KMS-11 (cell line): ENCODE results near the gene SH3PXD2B.
A peak's percentile ranks its signal among the peaks of the same experiment; 100 is the strongest.
"Not testable (repeated sequence)": the region's sequence is repeated elsewhere in the genome, so short reads cannot be mapped to it uniquely, and the experiment has no call there.

ENCODE experiments used
- H2AFZ ChIP-seq: fragments of 200-600 bp; sonication (generic); 2 replicates; pipeline ENCODE4 v1.6.1; 2016; ENCODE audit warnings: antibody characterized with exemption, mixed run types, low read depth
- H3K27ac ChIP-seq: fragments of 200-600 bp; sonication (generic); 2 replicates; pipeline ENCODE4 v1.6.1; 2016; ENCODE audit warnings: mild to moderate bottlenecking, mixed run types
- H3K27me3 ChIP-seq: fragments of 200-600 bp; sonication (generic); 2 replicates; pipeline ENCODE4 v1.6.1; 2017; ENCODE audit warnings: mild to moderate bottlenecking, low read depth, mixed run types, moderate library complexity; ENCODE audit not compliant: insufficient read depth
- H3K36me3 ChIP-seq: fragments of 200-600 bp; sonication (generic); 2 replicates; pipeline ENCODE4 v1.6.1; 2017; ENCODE audit warnings: mild to moderate bottlenecking, mixed run types; ENCODE audit not compliant: insufficient read depth
- H3K4me1 ChIP-seq: fragments of 200-600 bp; sonication (generic); 2 replicates; pipeline ENCODE4 v1.6.1; 2016; ENCODE audit warnings: mild to moderate bottlenecking, low read depth, mixed run types; ENCODE audit not compliant: poor library complexity, severe bottlenecking
- H3K4me2 ChIP-seq: fragments of 200-600 bp; sonication (generic); 2 replicates; pipeline ENCODE4 v1.7.0; 2016; ENCODE audit warnings: mild to moderate bottlenecking, mixed run types
- H3K4me3 ChIP-seq: fragments of 200-600 bp; sonication (generic); IDR thresholded peaks from 2 replicates; pipeline ENCODE4 v1.6.1; 2017; ENCODE audit warnings: low read depth, low read length, mixed read lengths; ENCODE audit not compliant: insufficient read depth
- H3K79me2 ChIP-seq: fragments of 200-600 bp; sonication (generic); 2 replicates; pipeline ENCODE4 v1.6.1; 2016; ENCODE audit warnings: low read depth, mixed run types; ENCODE audit not compliant: insufficient read depth
- H3K9ac ChIP-seq: fragments of 200-600 bp; sonication (generic); 2 replicates; pipeline ENCODE4 v1.6.1; 2016; ENCODE audit warnings: mild to moderate bottlenecking, mixed run types
- H4K20me1 ChIP-seq: fragments of 200-600 bp; sonication (generic); 2 replicates; pipeline ENCODE4 v1.6.1; 2016; ENCODE audit warnings: mild to moderate bottlenecking, mixed run types; ENCODE audit not compliant: insufficient read depth
- CTCF ChIP-seq: fragments of 200-600 bp; sonication (generic); conservative IDR thresholded peaks from 2 replicates; pipeline ENCODE4 v1.6.1; 2017; ENCODE audit warnings: low read depth, mild to moderate bottlenecking, antibody characterized with exemption, low read length, moderate library complexity, mixed read lengths

SH3PXD2B gene

GRCh38 chr5:172299916-172300439 is 154.3 kb downstream of the SH3PXD2B start:
- Histone ChIP-seq H3K27me3 (no peaks in the 10 kb centered on the region), H3K9ac (no peak overlapping the region), H2AFZ (no peak overlapping the region), H3K79me2 (no peaks in the 10 kb centered on the region), H3K4me2 (no peak overlapping the region), H3K27ac (no peak overlapping the region), H4K20me1 (no peaks in the 10 kb centered on the region), H3K4me3 (no peak overlapping the region), H3K36me3 (no peaks in the 10 kb centered on the region), H3K4me1 (no peaks in the 10 kb centered on the region)
- TF ChIP-seq CTCF = no peak

DNA sequence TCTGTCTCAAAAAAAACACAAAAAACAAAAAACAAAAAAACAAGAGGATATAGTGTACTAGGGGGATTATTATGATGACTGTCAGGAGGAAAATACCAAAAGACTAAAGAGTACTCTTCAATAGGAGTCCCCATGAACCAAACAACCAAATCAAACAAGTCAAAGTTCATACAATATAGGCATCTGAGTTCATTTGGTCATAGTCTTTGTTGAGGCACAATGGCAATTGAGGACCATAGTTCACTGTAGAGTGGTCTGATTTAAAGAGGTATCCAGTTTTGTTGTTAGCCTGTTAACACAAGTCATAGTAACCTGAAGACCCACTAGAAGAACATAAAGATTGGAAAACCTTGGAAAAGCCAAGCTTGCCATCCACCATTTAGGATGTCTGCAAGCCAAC is 159.5 kb downstream of the SH3PXD2B start:
- H2AFZ ChIP-seq = no peak overlapping the region
- H4K20me1 ChIP-seq = no peaks in the 10 kb centered on the region
- H3K36me3 ChIP-seq = no peaks in the 10 kb centered on the region
- no peak for TF ChIP-seq CTCF
- no peak overlapping the region for H3K4me2 ChIP-seq
- no peak overlapping the region for H3K4me3 ChIP-seq
- no peaks in the 10 kb centered on the region for H3K4me1 ChIP-seq
- H3K9ac ChIP-seq = no peak overlapping the region
- H3K27ac ChIP-seq = no peak overlapping the region
- H3K27me3 ChIP-seq = no peaks in the 10 kb centered on the region
- H3K79me2 ChIP-seq = no peaks in the 10 kb centered on the region

GRCh38 chr5:172293745-172294342 is 160.5 kb downstream of the SH3PXD2B start:
- Histone ChIP-seq H3K79me2 (no peaks in the 10 kb centered on the region), H3K4me3 (no peak overlapping the region), H3K4me1 (no peaks in the 10 kb centered on the region), H2AFZ (no peak overlapping the region), H3K4me2 (no peak overlapping the region), H3K27me3 (no peaks in the 10 kb centered on the region), H3K27ac (no peak overlapping the region), H3K36me3 (no peaks in the 10 kb centered on the region), H4K20me1 (no peaks in the 10 kb centered on the region), H3K9ac (no peak overlapping the region)
- no peak for TF ChIP-seq CTCF

GRCh38 chr5:172293054-172293744 is 161.1 kb downstream of the SH3PXD2B start:
- Histone ChIP-seq H3K36me3 (no peaks in the 10 kb centered on the region), H4K20me1 (no peaks in the 10 kb centered on the region), H2AFZ (no peak overlapping the region), H3K79me2 (no peaks in the 10 kb centered on the region), H3K4me2 (no peak overlapping the region), H3K4me3 (no peak overlapping the region), H3K27me3 (no peaks in the 10 kb centered on the region), H3K4me1 (no peaks in the 10 kb centered on the region), H3K9ac (no peak overlapping the region), H3K27ac (no peak overlapping the region)
- TF ChIP-seq CTCF = peak; percentile 72

GRCh38 chr5:172291837-172292236 is 162.5 kb downstream of the SH3PXD2B start:
- not testable (repeated sequence) for H2AFZ ChIP-seq, H3K36me3 ChIP-seq, H3K4me3 ChIP-seq, H3K27me3 ChIP-seq, H3K79me2 ChIP-seq, H3K9ac ChIP-seq, H3K27ac ChIP-seq, H4K20me1 ChIP-seq, H3K4me2 ChIP-seq, H3K4me1 ChIP-seq
